Stimulated activated naive B cell treated with anti-CD40 and anti-IgM and Interleukin-4, amounts not matched to agents 10 μg/mL and 1 μg/mL and 100 μg/mL, for 72 hours (primary cell): ENCODE measurements around the gene INSM2.

ENCODE experiments used
- ATAC-seq, 2 donors: fragments of 150-1000 bp; cut with Tn5 transposase; replicated peaks; 2 replicates each; pipeline ENCODE4 v1.10.0; 2021; ENCODE audit warnings: moderate library complexity in 1 of 2
- DNase-seq: peaks from one replicate; pipeline ENCODE4 v3.0.0; 2021
- H3K27ac Mint-ChIP-seq: one replicate; pipeline ENCODE4 v1.8.0; 2022; ENCODE audit warnings: mild to moderate bottlenecking, mixed read lengths
- H3K27me3 Mint-ChIP-seq, 2 donors: one replicate each; pipeline ENCODE4 v1.8.0; 2022; ENCODE audit warnings: mixed read lengths in 2 of 2
- H3K36me3 Mint-ChIP-seq, 2 donors: one replicate each; pipeline ENCODE4 v1.8.0; 2022; ENCODE audit warnings: mixed read lengths in 2 of 2, mild to moderate bottlenecking in 1 of 2
- H3K4me1 Mint-ChIP-seq, 2 donors: one replicate each; pipeline ENCODE4 v1.8.0; 2022; ENCODE audit warnings: mixed read lengths in 2 of 2, mild to moderate bottlenecking in 1 of 2
- H3K4me3 Mint-ChIP-seq, 2 donors: one replicate each; pipeline ENCODE4 v1.8.0; 2022; ENCODE audit warnings: mild to moderate bottlenecking in 2 of 2, mixed read lengths in 2 of 2, moderate library complexity in 1 of 2
- H3K9me3 Mint-ChIP-seq, 2 donors: one replicate each; pipeline ENCODE4 v1.8.0; 2022; ENCODE audit warnings: mixed read lengths in 2 of 2, mild to moderate bottlenecking in 1 of 2

The INSM2 gene

GRCh38 chr14:35565871-35566464 is 32.0 kb downstream of the INSM2 start:
- Mint-ChIP-seq H3K27ac (no peak overlapping the region), H3K4me1 (no peaks in the 10 kb centered on the region), H3K36me3 (peaks cover 15 to 16% of the 10 kb centered on the region in 2 donors), H3K4me3 (no peak overlapping the region), H3K9me3 (peaks cover 0 to 1% of the 10 kb centered on the region in 2 donors), H3K27me3 (no peaks in the 10 kb centered on the region)
- DNase-seq (no peak), ATAC-seq (no peak)

- ATAC-seq (no peak), DNase-seq (no peak)
- Mint-ChIP-seq H3K9me3 (no peaks in the 10 kb centered on the region), H3K36me3 (peaks cover 11 to 15% of the 10 kb centered on the region in 2 donors), H3K27me3 (no peaks in the 10 kb centered on the region), H3K4me1 (no peaks in the 10 kb centered on the region), H3K4me3 (no peak overlapping the region), H3K27ac (no peak overlapping the region)
Observed at GRCh38 chr14:35571598-35571997, 37.6 kb downstream of the INSM2 start.

- no peak for ATAC-seq
- H3K27ac Mint-ChIP-seq, result no peak overlapping the region
Observed at GRCh38 chr14:35573911-35574310, 39.9 kb downstream of the INSM2 start.

GRCh38 chr14:35576260-35576659 is 42.3 kb downstream of the INSM2 start:
- DNase-seq, result no peak
- Mint-ChIP-seq H3K36me3 (peaks cover 11 to 14% of the 10 kb centered on the region in 2 donors), H3K9me3 (no peaks in the 10 kb centered on the region), H3K4me3 (no peak overlapping the region), H3K27me3 (no peaks in the 10 kb centered on the region), H3K27ac (no peak overlapping the region), H3K4me1 (peaks cover 0 to 2% of the 10 kb centered on the region in 2 donors)
- ATAC-seq, result no peak

More at GRCh38 chr14:35573911-35574310, 39.9 kb downstream of the INSM2 start:
- H3K36me3 Mint-ChIP-seq, result peaks cover 8 to 15% of the 10 kb centered on the region in 2 donors
- DNase-seq, result no peak
- no peaks in the 10 kb centered on the region for H3K9me3 Mint-ChIP-seq
- H3K4me1 Mint-ChIP-seq, result no peaks in the 10 kb centered on the region
- H3K4me3 Mint-ChIP-seq, result no peak overlapping the region
- H3K27me3 Mint-ChIP-seq, result no peaks in the 10 kb centered on the region

GRCh38 chr14:35576856-35577255 is 42.9 kb downstream of the INSM2 start:
- Mint-ChIP-seq H3K9me3 (no peaks in the 10 kb centered on the region), H3K4me3 (no peak overlapping the region), H3K27me3 (no peaks in the 10 kb centered on the region), H3K27ac (no peak overlapping the region), H3K36me3 (peaks cover 11 to 15% of the 10 kb centered on the region in 2 donors), H3K4me1 (peaks cover 0 to 2% of the 10 kb centered on the region in 2 donors)
- no peak for DNase-seq
- ATAC-seq, result no peak

GRCh38 chr14:35578135-35578534 is 44.2 kb downstream of the INSM2 start:
- DNase-seq (no peak), ATAC-seq (no peak)
- H3K4me1 Mint-ChIP-seq, result peaks cover 2 to 4% of the 10 kb centered on the region in 2 donors
- H3K4me3 Mint-ChIP-seq, result no peak overlapping the region
- H3K27ac Mint-ChIP-seq, result no peak overlapping the region
- H3K9me3 Mint-ChIP-seq, result peaks cover 0 to 2% of the 10 kb centered on the region in 2 donors
- H3K27me3 Mint-ChIP-seq, result no peaks in the 10 kb centered on the region
- peaks cover 11 to 16% of the 10 kb centered on the region in 2 donors for H3K36me3 Mint-ChIP-seq

GRCh38 chr14:35578639-35579038 is 44.7 kb downstream of the INSM2 start:
- ATAC-seq, result no peak

More at GRCh38 chr14:35578639-35579038, 44.7 kb downstream of the INSM2 start:
- Mint-ChIP-seq H3K4me1 (peaks cover 2 to 9% of the 10 kb centered on the region in 2 donors), H3K9me3 (peaks cover 0 to 4% of the 10 kb centered on the region in 2 donors), H3K4me3 (no peak overlapping the region), H3K27me3 (no peaks in the 10 kb centered on the region), H3K27ac (no peak overlapping the region), H3K36me3 (peaks cover 16 to 21% of the 10 kb centered on the region in 2 donors)
- no peak for DNase-seq
